NCI-H128 (cell line): ENCODE measurements around the gene GSTT2.

Experiments used
- DNase-seq: peaks from one replicate; lab custom pipeline; 2025; ENCODE audit not compliant: unreplicated experiment; lab: John Stamatoyannopoulos, UW

GSTT2 gene

DNA sequence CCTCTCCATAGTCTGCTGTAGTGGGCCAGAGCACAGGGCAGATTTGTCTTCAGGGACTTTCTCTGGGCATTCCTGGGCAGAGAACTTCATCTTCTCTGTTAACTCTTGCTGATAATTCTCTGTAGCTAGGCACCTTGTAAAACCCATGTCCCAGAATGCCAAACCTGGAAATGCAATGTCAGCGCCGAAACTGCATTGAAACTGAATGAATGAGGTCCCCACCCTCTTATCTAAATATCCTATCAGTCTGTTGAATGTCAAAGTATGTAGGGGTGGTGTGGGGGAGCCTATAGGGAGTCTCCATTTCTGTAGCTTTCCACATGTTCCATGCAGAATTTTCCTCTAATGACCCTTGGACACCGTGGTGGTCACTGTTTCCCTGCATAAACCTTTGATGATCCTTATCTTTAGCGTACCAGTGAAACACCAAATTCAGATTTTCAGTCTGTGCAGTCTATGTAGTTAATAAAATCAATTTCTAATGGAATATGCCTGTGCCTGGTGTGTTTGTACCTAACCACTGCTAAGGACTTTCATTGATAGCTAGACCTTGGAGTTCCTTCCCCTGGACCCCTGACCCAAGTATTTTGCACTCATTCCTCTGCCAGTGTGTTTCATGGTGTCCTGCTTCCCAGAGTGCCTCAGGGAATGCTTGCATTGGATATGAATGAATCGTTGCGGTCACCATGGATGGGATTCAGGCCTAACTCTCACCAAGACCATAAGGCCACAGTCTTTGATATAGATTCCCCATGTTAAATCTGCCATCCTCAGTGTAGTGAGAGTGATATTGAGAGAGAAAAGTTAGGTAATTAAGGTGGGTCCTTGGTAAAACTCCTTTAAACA lies 28.7 kb downstream of the GSTT2 start:
- DNase-seq = no peak

DNA sequence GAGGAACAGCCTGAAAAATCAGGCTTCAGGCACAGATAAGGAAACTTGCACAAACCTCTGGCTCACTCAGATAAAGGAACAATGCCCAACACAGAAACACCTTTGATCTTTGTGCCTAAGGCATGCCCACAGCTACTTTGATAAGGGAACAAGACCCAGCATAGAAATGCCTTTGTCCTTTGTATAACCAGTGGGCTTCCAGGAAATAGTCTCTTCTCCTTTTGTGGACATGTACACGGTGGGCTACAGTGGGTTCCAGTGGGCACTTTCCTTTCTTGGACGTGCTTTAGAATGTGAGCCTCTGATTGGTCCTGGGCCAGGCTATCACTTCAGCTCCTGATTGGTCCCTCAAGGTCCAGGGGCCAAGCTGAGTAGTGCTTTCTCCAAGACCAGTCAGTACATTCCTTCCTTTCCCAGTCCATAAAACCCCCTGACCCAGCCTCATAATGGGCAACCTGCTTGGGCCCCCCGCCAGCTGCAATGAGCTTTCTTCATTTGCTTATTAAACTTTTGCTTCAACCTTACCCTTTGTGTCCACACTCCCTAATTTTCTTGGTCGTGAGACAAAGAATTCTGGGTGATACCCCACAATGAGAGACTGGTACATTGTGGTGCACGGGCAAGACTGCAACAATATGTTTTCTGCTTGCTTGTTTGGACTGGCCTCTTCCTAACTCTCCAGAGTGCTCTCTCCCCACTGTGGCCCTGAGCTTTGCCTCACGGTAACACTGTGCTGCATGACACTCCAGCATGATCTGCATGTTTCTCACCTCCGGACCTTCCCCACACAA lies 29.5 kb downstream of the GSTT2 start:
- no peak for DNase-seq

DNA sequence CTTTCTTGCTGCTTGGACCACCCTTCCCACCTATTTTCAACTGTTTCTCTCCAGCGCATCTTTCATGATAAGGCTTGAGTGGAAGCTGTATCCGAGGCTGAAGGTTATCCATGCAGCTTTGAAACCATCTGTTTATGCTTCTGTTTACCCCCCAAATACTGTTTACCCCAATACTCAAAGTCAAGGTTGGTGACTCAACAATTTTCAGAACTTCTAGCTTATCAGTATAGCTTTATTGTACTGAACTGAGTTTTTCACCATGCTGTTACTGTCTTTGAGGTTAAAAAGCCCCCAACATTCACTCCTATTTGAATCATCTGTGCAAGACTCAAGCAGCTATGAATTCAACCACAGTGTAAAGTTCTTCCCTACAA lies 30.1 kb downstream of the GSTT2 start:
- DNase-seq = no peak

DNA sequence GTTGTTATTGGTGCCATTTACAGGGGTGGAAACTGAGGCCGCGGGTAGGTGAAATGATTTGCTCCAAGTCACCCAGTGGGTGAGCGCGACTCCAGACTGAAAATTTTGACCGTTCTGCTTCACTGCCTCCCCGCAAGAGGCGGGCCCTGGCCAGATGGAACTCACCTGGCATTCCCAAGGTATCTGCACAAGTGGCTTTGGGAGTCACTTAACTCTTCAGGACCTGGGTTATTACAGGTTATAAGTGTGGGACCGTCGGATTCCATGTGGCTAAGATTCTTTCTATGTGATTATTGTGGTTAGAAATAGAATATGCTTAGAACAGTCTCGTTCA lies 31.8 kb downstream of the GSTT2 start:
- DNase-seq = no peak

DNA sequence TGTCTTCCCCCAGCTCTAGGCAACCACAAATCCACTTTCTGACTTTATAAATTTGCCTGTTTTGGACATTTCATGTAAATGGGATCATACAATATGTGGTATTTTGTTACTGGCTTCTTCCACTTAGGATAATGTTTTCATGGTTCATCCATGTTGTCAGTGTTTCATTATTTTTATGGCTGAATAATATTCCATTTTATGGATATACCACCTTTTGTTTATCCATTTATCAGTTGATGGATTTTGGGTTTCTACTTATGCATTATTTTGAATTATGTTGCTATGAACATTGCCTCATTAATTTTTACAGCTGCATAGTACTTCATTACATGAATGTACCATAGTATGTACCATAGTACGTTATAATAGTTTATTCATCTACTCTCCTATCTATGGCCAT lies 36.2 kb downstream of the GSTT2 start:
- DNase-seq = no peak

DNA sequence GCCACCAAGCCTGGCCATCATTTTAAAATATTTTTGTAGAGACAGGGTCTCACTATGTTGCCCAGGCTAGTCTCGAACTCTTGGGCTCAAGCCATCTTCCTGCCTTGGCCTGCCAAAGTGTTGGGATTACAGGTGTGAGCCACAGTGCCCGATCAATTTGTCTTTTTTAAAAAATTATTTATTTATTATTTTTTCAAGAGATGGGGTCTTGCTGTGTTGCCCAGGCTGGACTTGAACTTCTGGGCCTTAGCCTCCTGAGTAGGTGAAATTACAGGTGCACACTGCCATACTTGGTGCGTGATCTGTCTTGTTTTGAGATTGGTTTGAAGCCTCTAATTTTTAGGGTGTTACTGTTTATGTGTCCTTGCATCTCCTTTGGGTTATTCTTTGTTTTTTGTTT lies 41.4 kb downstream of the GSTT2 start:
- no peak for DNase-seq

DNA sequence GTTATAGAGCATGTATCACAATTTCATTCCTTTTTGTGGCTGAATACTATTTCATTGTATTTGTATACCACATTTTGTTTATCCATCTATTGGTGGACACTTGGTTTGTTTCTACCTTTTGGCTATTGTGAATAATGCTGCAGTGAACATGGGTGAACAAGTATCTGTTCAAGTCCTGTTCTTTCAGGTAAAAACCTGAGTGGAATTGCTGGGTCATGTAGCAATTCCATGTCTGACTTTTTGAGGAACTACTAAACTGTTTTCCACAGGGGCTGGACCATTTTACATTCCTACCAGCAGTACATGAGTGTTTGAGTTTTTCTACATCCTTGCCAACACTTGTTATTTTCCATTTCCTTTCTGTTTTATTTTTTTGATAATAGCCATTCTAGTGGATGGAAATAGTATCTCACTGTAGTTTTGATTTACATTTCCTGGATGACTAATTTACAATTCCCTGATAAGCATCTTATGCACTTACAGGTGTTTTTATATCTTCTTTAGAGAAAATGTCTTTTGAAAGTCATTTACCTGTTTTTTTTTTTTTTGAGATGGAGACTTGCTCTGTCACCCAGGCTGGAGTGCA lies 43.4 kb downstream of the GSTT2 start:
- no peak for DNase-seq

DNA sequence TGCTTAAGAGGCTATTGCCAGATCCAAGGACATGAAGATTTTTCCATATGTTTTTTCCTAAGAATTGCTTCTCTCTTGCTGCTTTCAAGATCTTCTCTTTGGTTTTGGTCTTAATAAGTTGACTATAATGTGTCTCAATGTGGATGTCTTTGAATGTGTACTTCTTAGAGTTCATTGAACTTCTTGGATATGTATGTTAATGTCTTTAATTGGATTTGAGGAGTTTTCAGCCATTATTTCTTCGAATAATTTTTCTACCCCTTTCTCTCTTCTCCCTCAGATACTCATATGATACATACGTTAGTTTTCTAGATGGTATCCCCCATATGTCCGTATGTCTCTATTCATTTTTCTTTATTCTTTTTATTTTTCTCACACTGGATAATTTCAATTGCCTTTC lies 44.4 kb downstream of the GSTT2 start:
- no peak for DNase-seq

DNA sequence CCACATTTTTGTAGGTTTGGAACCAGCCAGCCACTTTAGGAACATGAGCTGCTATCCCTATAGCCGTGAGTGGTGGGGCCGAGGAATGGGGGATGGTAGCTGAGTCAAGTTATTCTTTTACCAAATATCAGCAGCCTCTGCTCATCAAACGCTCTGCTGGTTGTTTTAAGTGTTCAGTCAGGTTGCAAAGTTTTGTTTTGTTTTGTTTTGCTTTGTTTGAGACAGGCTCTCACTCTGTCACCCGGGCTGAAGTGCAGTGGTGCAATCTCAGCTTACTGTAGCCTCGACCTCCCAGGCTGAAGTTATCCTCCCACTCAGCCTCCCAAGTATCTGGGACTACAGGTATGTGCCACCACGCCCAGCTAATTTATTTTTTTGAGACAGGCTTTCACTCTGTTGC lies 45.5 kb downstream of the GSTT2 start:
- no peak for DNase-seq

DNA sequence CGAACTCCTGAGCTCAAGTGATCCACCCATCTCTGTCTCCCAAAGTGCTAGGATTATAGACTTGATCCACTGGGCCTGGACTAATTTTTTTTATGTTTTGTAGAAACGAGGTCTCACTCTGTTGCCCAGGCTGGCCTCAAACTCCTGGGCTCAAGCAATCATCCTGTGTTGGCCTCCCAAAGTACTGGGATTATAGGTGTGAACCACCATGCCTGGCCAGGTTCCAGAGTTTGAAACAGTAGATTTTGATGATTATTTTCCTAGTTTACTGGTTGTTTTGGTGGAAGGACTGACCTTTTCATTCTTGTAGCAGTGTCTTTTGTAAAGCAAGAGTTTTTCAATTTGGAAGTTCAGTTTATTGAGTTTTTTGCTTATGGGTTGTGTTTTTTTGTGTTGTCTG lies 46.1 kb downstream of the GSTT2 start:
- DNase-seq = no peak

DNA sequence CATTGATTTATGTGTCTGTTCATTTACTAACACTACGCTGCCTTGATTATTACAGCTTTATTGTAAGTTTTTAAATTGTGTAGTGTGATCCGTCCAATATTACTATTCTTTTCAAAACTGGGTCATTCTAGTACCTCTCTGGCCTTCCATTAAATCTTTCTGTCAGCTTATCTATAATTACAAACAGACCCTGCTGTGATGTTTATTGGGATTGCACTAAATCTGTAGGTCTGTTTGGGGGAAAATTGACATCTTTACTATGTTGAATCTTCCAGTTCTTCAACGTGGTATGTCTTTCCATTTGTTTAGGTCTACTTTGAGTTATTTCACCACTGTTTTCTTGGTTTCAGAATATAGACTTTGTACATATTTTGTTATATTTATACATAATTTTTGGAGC lies 46.8 kb downstream of the GSTT2 start:
- DNase-seq = no peak

DNA sequence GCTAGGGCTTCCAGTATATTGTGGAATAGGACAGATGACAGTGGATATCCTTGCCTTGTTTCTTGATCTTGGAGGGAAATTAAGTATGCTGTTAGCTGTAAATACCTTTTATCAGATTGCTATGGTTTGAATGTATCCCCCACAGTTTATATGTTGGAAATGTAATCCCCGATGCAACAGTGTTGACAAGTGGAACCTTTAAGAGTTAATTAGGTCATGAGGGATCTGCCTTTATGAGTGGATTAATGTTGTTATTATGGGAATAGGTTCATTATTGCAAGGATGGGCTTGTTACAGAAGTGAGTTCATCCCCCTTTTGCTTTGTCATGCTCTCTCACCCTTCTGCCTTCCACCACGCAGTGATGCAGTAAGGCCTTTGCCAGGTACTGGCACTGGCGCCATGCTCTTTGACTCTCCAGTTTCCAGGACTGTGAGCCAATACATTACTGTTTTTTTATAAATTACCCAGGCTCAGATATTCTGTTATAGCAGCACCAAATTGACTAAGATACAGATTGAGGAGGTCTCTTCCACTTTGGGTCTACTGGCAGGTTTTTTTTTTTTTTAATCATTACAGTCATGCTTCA lies 47.5 kb downstream of the GSTT2 start:
- no peak for DNase-seq

DNA sequence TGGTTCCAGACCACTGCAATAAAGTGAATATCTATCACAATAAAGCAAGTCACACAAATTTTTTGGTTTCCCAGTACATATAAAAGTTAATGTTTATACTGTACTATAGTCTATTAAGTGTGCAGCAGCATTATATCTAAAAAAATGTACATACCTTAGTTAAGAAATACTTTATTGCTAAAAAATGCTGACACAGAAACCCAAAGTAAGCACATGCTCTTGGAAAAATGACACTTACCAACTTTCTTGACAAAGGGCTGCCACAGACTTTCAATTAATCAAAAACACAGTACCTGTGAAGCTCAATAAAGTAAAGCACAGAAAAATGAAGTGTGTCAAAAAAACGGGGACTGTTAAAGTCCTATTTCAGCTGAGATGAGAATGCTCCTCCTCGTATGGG lies 48.1 kb downstream of the GSTT2 start:
- no peak for DNase-seq

DNA sequence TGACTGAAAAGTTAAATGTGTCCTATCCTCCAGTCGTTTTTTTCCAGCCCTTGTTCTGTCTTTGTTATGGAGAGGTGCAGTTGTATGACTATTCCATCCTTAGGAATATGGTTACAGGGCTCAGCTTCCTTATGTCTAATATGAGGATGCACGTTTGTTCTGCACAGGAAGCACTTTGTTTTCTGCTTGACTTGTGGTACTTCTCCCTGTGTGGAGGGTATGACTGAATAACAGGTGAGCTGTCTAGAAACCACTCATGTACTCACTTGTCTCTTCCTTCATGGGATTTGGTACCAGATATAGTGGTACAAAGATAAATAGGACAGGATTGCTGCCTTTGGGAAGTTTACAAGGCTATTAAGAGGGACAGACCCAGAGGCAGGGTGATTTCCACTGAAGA lies 48.6 kb downstream of the GSTT2 start:
- no peak for DNase-seq

DNA sequence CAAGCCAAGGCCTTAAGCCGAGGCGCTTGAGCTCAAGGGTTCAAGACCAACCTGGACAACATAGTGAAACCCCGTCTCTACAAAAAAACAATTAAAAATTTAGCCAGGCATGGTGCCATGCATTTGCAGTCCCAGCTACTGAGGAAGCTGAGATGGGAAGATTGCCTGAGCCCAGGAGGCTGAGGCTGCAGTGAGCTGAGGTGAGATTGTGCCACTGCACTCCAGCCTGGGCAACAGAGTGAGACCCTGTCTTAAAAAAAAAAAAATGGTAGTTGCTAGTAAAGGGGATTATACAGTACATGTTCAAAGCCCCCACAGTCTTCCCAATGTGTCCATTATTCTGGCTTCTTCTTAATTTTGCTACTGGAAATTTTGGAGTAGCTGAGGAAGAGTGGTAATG lies 49.4 kb downstream of the GSTT2 start:
- no peak for DNase-seq

DNA sequence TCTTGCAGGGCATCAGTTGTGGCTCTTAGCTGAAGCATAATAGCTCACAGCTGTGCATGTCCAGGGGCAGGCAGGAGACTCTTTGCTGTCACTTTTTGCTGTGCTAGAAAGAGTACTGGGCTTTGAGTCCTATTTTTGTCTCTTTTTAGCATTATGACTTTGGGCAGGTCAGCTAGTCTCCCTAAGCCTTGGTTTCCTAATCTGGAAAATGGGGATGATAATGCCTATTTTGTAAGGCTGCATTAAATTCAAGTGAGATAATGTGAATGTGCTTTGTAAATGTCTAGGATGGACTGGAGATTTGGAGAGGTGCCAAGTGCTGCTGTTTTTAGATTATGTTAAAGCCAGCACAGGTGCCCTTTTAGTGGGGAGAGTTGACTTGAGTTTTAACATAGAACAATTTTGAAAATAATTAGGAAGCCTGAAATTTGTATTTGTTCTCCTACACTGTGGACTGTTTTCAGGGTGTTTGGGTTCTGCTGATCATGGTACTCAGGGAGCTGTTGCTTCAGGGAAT lies 50.3 kb downstream of the GSTT2 start:
- DNase-seq = no peak
